ENCODE measurements around the gene EFCAB13.

The EFCAB13 gene

DNA sequence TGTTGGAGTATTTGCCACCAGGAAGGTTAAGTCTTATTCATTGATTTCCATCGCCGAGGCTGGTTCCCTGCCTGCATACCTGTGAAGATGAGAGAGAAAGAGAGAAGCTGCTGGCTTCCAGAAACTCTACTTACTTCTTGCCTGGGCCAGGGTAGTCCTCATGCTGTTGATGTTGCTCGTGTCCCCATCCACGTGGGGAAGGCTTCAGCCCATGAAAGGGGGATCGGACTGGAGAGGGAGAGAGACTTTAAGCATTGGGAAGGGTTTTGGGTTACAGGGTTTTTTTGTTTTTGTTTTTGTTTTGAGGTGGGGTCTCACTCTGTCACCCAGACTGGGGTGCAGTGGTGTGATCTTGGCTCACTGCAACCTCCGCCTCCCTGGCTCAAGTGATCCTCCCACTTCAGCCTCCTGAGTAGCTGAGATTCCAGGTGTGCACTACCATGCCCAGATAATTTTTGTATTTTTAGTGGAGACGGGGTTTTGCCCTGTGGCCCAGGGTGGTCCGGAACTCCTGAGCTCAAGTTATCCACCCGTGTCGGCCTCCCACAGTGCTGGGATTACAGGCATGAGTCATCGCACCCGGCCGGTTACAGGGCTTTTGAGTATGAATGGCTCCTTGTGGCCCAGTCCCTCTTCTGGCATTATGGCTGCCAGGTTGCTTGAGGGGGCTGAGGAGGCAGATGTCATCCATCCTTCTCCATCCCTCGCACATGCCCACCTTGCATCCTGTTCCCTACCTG is 43.5 kb upstream of the EFCAB13 start:
- Histone ChIP-seq H3K27ac (ENCODE audit: insufficient read depth, low read depth, low read length, poor library complexity, severe bottlenecking) (peak overlapping the region; percentile 83), H3K9me3 (ENCODE audit: control insufficient read depth, low read length) (no peaks in the 10 kb centered on the region), H3K36me3 (ENCODE audit: control insufficient read depth, insufficient read depth, low read length) (no peaks in the 10 kb centered on the region), H3K27me3 (ENCODE audit: control insufficient read depth, insufficient read depth, low read length, poor library complexity, severe bottlenecking) (no peaks in the 10 kb centered on the region), H3K4me1 (ENCODE audit: control insufficient read depth, insufficient read depth, low read length) (peaks cover 23% of the 10 kb centered on the region), H3K4me3 (ENCODE audit: insufficient read depth, low read depth, low read length) (no peak overlapping the region)
- 86 to 88% methylated on average over 14 of the region's 14 CpGs for WGBS, 2 experiments

DNA sequence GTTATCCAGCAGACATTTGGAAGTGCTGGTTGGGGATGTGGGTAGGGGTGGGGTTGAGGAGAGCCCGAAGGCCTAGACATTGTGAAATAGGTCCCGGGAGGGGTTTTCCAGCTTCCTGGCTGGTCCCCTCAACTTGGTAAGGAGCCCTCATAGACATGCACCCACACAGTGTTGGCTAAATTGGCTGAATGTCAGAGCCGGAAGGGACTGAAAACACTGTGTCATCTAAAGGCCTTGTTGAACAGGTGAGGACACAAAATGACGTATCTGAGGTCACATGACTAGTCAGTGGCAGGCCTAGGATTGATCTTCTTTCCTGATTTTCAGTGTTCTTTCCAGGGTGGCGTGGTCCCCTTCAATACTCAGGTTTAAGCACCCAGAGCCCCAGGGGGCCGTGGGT is 42.5 kb upstream of the EFCAB13 start:
- H3K9me3 ChIP-seq (ENCODE audit: control insufficient read depth, low read length): no peaks in the 10 kb centered on the region
- no peaks in the 10 kb centered on the region for H3K27me3 ChIP-seq (ENCODE audit: control insufficient read depth, insufficient read depth, low read length, poor library complexity, severe bottlenecking)
- H3K4me3 ChIP-seq (ENCODE audit: insufficient read depth, low read depth, low read length): no peak overlapping the region
- no peak overlapping the region for H3K27ac ChIP-seq (ENCODE audit: insufficient read depth, low read depth, low read length, poor library complexity, severe bottlenecking)
- H3K4me1 ChIP-seq (ENCODE audit: control insufficient read depth, insufficient read depth, low read length): peaks cover 13% of the 10 kb centered on the region
- 93% methylated on average over 6 of the region's 6 CpGs for WGBS, 2 experiments
- no peaks in the 10 kb centered on the region for H3K36me3 ChIP-seq (ENCODE audit: control insufficient read depth, insufficient read depth, low read length)

DNA sequence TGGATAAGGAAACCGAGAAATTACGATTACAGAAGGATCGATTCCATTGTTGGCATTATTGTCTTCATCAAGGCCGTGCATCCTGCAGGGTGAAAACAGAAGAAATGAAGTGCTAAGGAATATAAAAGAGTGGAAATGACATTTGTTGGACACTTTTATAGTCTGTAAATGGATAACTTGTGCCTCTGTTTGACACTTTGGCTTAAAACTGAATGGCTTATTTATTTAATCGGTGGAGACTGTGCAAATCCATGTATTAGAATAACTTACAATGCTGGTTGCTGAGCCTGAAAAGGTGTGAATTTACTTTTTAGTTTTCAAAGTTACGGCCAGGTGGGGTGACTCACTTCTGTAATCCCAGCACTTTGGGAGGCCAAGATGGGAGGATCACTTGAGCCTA is 38.8 kb upstream of the EFCAB13 start:
- 94 to 95% methylated on average over 6 of the region's 6 CpGs for WGBS, 2 experiments

DNA sequence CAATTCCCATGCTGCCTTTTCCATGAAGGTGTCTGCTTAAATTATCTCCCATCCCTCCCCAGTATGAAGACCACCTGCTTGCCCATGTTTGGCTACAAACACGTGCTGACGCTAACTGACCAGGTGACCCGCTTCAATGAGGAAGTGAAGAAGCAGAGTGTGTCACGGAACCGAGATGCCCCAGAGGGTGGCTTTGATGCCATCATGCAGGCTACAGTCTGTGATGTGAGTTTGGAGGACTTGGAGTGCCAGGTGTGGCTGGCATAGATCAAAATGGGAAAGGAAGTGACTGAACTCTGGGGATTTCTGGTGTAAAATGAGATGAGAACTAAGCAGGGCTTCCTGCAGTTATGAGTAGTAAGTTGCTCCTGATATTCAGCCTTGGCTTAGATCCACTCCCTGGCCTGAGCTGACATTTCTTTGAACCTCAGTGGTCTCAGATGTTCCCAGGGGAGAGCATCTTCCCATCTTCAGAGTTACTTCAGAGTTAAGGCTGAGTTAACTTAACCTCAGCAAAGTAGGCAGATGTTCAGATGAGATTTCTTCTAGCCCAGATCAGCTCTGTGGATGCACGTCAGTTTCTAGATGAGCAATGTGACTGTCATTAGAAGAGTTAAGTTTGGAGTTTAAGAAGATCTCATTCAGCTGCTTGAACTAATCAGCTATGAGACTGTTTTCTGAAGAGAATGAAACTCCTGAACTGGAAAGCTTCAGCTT is 37.4 kb upstream of the EFCAB13 start:
- no peaks in the 10 kb centered on the region for H3K4me1 ChIP-seq (ENCODE audit: control insufficient read depth, insufficient read depth, low read length)
- no peaks in the 10 kb centered on the region for H3K36me3 ChIP-seq (ENCODE audit: control insufficient read depth, insufficient read depth, low read length)
- no peak overlapping the region for H3K27ac ChIP-seq (ENCODE audit: insufficient read depth, low read depth, low read length, poor library complexity, severe bottlenecking)
- no peak overlapping the region for H3K4me3 ChIP-seq (ENCODE audit: insufficient read depth, low read depth, low read length)
- no peaks in the 10 kb centered on the region for H3K27me3 ChIP-seq (ENCODE audit: control insufficient read depth, insufficient read depth, low read length, poor library complexity, severe bottlenecking)
- WGBS, 2 experiments: 95 to 96% methylated on average over 6 of the region's 6 CpGs
- H3K9me3 ChIP-seq (ENCODE audit: control insufficient read depth, low read length): no peaks in the 10 kb centered on the region

More for the DNA sequence above, 38.8 kb upstream of the EFCAB13 start:
- Histone ChIP-seq H3K4me1 (ENCODE audit: control insufficient read depth, insufficient read depth, low read length) (peaks cover 5% of the 10 kb centered on the region), H3K27me3 (ENCODE audit: control insufficient read depth, insufficient read depth, low read length, poor library complexity, severe bottlenecking) (no peaks in the 10 kb centered on the region), H3K27ac (ENCODE audit: insufficient read depth, low read depth, low read length, poor library complexity, severe bottlenecking) (no peak overlapping the region), H3K36me3 (ENCODE audit: control insufficient read depth, insufficient read depth, low read length) (no peaks in the 10 kb centered on the region), H3K4me3 (ENCODE audit: insufficient read depth, low read depth, low read length) (no peak overlapping the region), H3K9me3 (ENCODE audit: control insufficient read depth, low read length) (no peaks in the 10 kb centered on the region)

GRCh38 chr17:47287068-47287467 is 36.7 kb upstream of the EFCAB13 start:
- Histone ChIP-seq H3K4me3 (ENCODE audit: insufficient read depth, low read depth, low read length) (no peak overlapping the region), H3K36me3 (ENCODE audit: control insufficient read depth, insufficient read depth, low read length) (no peaks in the 10 kb centered on the region), H3K9me3 (ENCODE audit: control insufficient read depth, low read length) (no peaks in the 10 kb centered on the region), H3K27me3 (ENCODE audit: control insufficient read depth, insufficient read depth, low read length, poor library complexity, severe bottlenecking) (no peaks in the 10 kb centered on the region), H3K4me1 (ENCODE audit: control insufficient read depth, insufficient read depth, low read length) (no peaks in the 10 kb centered on the region), H3K27ac (ENCODE audit: insufficient read depth, low read depth, low read length, poor library complexity, severe bottlenecking) (no peak overlapping the region)
- 92 to 95% methylated on average over 4 of the region's 4 CpGs for WGBS, 2 experiments

DNA sequence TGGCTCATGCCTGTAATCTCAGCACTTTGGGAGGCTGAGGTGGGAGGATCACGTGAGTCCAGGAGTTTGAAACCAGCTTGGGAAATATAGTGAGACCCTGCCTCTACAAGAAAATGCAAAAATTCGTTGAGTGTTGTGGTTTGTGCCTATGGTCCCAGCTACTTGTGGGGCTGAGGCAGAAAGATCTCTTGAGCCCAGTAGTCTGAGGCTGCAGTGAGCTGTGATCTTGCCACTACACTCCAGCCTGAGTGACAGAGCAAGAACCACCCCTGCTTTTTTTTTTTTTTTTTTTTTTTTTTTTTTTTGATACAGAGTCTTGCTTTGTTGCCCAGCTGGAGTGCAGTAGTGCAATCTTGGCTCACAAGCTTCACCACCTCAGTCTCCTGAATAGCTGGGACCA is 36.1 kb upstream of the EFCAB13 start:
- no peak overlapping the region for H3K4me3 ChIP-seq (ENCODE audit: insufficient read depth, low read depth, low read length)
- H3K27ac ChIP-seq (ENCODE audit: insufficient read depth, low read depth, low read length, poor library complexity, severe bottlenecking): no peak overlapping the region
- no peaks in the 10 kb centered on the region for H3K27me3 ChIP-seq (ENCODE audit: control insufficient read depth, insufficient read depth, low read length, poor library complexity, severe bottlenecking)
- 84 to 88% methylated on average over 2 of the region's 2 CpGs for WGBS, 2 experiments
- no peaks in the 10 kb centered on the region for H3K4me1 ChIP-seq (ENCODE audit: control insufficient read depth, insufficient read depth, low read length)
- H3K9me3 ChIP-seq (ENCODE audit: control insufficient read depth, low read length): no peaks in the 10 kb centered on the region
- no peaks in the 10 kb centered on the region for H3K36me3 ChIP-seq (ENCODE audit: control insufficient read depth, insufficient read depth, low read length)

DNA sequence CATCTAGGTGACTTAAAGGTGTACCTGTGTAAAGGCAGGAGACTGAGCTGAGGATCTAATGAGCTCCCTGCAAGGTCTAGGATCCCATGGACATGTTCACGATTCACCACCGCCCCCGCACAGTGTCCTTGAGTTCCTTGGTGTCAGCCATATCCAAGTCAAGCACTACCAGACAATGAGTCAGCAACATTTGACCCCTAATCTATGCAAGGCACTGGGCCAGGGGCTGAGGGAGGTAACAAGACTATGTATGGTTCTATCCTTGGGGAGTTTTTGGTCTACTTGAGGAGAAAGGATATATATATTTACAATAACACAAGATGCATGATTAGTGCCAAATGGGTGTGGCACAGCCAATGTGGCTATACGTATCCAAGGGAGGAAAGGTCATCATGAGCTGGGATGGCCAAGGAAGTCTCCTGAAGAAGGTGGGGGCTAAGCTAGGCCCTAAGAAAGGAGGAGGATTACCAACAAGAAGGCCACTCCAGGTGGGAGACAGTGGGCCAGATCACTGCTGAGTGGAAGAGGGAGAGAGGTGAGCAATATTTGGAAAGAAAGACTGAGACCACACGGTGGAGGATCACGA is 35.1 kb upstream of the EFCAB13 start:
- no peak overlapping the region for H3K27ac ChIP-seq (ENCODE audit: insufficient read depth, low read depth, low read length, poor library complexity, severe bottlenecking)
- no peak overlapping the region for H3K4me3 ChIP-seq (ENCODE audit: insufficient read depth, low read depth, low read length)
- H3K4me1 ChIP-seq (ENCODE audit: control insufficient read depth, insufficient read depth, low read length): no peaks in the 10 kb centered on the region
- no peaks in the 10 kb centered on the region for H3K27me3 ChIP-seq (ENCODE audit: control insufficient read depth, insufficient read depth, low read length, poor library complexity, severe bottlenecking)
- H3K36me3 ChIP-seq (ENCODE audit: control insufficient read depth, insufficient read depth, low read length): no peaks in the 10 kb centered on the region
- no peaks in the 10 kb centered on the region for H3K9me3 ChIP-seq (ENCODE audit: control insufficient read depth, low read length)
- 92 to 96% methylated on average over 6 of the region's 6 CpGs for WGBS, 2 experiments

DNA sequence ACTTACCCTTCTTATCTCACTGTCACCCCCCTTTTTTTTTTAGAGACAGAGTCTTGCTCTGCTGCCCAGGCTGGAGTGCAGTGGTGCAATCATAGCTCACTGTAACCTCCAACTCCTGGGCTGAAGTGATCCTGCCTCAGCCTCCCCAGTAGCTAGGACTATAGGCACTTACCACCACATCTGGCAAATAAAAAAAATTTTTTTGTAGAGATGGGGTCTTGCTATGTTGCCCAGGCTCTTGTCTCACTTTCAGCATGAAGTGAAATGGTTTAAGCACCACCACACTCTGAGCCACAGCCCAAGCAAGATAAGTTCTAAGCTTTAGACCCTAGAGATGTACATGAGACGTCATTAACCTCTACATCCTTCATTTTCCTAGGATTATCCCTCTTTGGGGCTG is 34.5 kb upstream of the EFCAB13 start:
- H3K4me3 ChIP-seq (ENCODE audit: insufficient read depth, low read depth, low read length): no peak overlapping the region
- H3K4me1 ChIP-seq (ENCODE audit: control insufficient read depth, insufficient read depth, low read length): peaks cover 1% of the 10 kb centered on the region
- no peaks in the 10 kb centered on the region for H3K9me3 ChIP-seq (ENCODE audit: control insufficient read depth, low read length)
- WGBS, 2 experiments: 83 to 91% methylated on average over 1 of the region's 1 CpG
- H3K27me3 ChIP-seq (ENCODE audit: control insufficient read depth, insufficient read depth, low read length, poor library complexity, severe bottlenecking): no peaks in the 10 kb centered on the region
- H3K36me3 ChIP-seq (ENCODE audit: control insufficient read depth, insufficient read depth, low read length): no peaks in the 10 kb centered on the region
- no peak overlapping the region for H3K27ac ChIP-seq (ENCODE audit: insufficient read depth, low read depth, low read length, poor library complexity, severe bottlenecking)

GRCh38 chr17:47290870-47291241 is 32.9 kb upstream of the EFCAB13 start:
- Histone ChIP-seq H3K4me3 (ENCODE audit: insufficient read depth, low read depth, low read length) (no peak overlapping the region), H3K27ac (ENCODE audit: insufficient read depth, low read depth, low read length, poor library complexity, severe bottlenecking) (no peak overlapping the region), H3K27me3 (ENCODE audit: control insufficient read depth, insufficient read depth, low read length, poor library complexity, severe bottlenecking) (no peaks in the 10 kb centered on the region), H3K4me1 (ENCODE audit: control insufficient read depth, insufficient read depth, low read length) (peaks cover 15% of the 10 kb centered on the region), H3K36me3 (ENCODE audit: control insufficient read depth, insufficient read depth, low read length) (no peaks in the 10 kb centered on the region), H3K9me3 (ENCODE audit: control insufficient read depth, low read length) (no peaks in the 10 kb centered on the region)
- WGBS, 2 experiments: 88 to 92% methylated on average over 5 of the region's 5 CpGs

- Histone ChIP-seq H3K27ac (ENCODE audit: insufficient read depth, low read depth, low read length, poor library complexity, severe bottlenecking) (no peak overlapping the region), H3K4me1 (ENCODE audit: control insufficient read depth, insufficient read depth, low read length) (peaks cover 19% of the 10 kb centered on the region), H3K27me3 (ENCODE audit: control insufficient read depth, insufficient read depth, low read length, poor library complexity, severe bottlenecking) (no peaks in the 10 kb centered on the region), H3K9me3 (ENCODE audit: control insufficient read depth, low read length) (no peaks in the 10 kb centered on the region), H3K36me3 (ENCODE audit: control insufficient read depth, insufficient read depth, low read length) (no peaks in the 10 kb centered on the region), H3K4me3 (ENCODE audit: insufficient read depth, low read depth, low read length) (no peak overlapping the region)
- 84 to 86% methylated on average over 8 of the region's 8 CpGs for WGBS, 2 experiments
Observed at GRCh38 chr17:47291242-47291873, 32.4 kb upstream of the EFCAB13 start.
